HG03442 (cell line): ENCODE measurements around the gene CPXCR1.
"Not testable (repeated sequence)": the region's sequence is repeated elsewhere in the genome, so short reads cannot be mapped to it uniquely, and the experiment has no call there.

ENCODE experiments used
- ATAC-seq: cut with Tn5 transposase; IDR thresholded peaks from one replicate; pipeline ENCODE4 v1.9.1; 2021; ENCODE audit warnings: mild to moderate bottlenecking, moderate library complexity; ENCODE audit not compliant: unreplicated experiment

The CPXCR1 gene

GRCh38 chrX:88746925-88747324 lies at the start of gene CPXCR1:
TSS of gene CPXCR1 (plus strand) at chrX:88747225. CDS start at chrX:88753415, 6,190 bp downstream.
- no peak for ATAC-seq

- ATAC-seq = no peak
Measured at GRCh38 chrX:88735835-88736234, 11.2 kb upstream of the CPXCR1 start.

- ATAC-seq = not testable (repeated sequence)
Measured at GRCh38 chrX:88746215-88746614, 810 bp upstream of the CPXCR1 start.

- not testable (repeated sequence) for ATAC-seq
Measured at GRCh38 chrX:88752339-88752738, 5.3 kb downstream of the CPXCR1 start.

GRCh38 chrX:88789825-88790224 lies 42.8 kb downstream of the CPXCR1 start:
- ATAC-seq = no peak
